NCI-H82 treated with DMSO at 0.1 percent for 48 hours (cell line): ENCODE measurements around the gene SETD6.

Experiments used
- DNase-seq: peaks from one replicate; lab custom pipeline; 2025; ENCODE audit not compliant: unreplicated experiment; lab: John Stamatoyannopoulos, UW

Gene SETD6

DNA sequence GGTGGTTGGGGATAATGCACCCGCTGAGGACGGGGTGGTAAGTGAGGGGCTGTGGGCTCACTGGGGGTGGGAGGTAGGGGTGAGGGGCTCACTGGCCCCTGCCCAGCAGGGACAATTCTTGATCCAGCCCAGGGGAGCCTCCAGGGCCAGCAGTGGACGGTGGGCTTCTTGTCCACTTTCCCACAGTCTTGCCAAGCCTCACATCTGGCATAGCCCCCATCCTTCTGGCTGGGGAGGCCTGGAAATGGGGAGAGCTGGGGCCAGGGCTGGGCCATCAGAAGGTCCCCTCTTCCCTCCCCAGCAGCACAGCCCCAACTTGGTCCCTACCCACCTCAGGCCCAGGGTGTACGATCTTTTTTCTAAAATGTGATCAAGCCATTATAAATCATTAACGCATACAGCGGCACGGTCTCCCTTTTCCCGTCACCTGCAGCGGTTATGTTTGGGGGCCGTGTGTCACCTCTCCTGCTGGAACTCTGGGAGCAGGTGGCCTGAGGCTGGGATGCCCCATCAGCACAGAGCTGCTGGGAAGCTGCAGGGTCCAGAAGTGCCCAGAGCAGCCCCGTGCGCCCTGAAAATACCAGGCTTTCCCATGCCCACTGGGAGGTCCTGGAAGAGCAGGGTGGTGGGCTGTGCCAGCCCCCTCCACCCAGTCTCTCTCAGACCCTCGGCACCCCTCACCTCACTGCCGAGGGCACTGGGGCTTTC, 7.2 kb upstream of the SETD6 start:
- no peak for DNase-seq

DNA sequence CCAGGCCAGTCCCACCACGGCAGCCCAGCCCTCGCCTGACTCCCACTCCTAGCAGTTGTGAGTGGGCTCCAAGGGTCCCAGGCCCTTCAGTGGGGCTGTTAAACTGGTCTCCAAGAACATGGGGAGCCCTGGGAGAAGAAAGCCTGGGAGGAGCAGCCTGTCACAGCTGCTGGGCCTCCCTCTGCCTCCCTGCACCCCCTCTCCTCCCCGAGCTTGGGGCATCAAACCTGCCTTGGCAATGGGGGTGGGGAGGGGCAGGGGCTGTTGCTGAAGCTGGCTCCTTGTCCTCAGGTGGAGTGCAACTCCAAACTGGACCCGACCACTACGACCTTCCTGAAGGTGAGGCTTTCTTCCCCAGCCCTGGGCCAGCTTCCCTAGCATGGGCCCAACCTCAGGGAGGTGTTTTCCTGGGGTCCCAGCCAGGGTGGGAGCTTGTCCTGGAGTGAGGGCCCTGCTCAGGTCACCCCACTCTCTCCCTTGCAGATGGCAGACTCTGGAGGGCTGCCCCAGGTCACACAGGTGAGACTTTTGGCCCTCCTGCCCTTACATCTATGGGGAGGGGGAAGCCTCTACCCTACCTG, 6.6 kb upstream of the SETD6 start:
- no peak for DNase-seq

DNA sequence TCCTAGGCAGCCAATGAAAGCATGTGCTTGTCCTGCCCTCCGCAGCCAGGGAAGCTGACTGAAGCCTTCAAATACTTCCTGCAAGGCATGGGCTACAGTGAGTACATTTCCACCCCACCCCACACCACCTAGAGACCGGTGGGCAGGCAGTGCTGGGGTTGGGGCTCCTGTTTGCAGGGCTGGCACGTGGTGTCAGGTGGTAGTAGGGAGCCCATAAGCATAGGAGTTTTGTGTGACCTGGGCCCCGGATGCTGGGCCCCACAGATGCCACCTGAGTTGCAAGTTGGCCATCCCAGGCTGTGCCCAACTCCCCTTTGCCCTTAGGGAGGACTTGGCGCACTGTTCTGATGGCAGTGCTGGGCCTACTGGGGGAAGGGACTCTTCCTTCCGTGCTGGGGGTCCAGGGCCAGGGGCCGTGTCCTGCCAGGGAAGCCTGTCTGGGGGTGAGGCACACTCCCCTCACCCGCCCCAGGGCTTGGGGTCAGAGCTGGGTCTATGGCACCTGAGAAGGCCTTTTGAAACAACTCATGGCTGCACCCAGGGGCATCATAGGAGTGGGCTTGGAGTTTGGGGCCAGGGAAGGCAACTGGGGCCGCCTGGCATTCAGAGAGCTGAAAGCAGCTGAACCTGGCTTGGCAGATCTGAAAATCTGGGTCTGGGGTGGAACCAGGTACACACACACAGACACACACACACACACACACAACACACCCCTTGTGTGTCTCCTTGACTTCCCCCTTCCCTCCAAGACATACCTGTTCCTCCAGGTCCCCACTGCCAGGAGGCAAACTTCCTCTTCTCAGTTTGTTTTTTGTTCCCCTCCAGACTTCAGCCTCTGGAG, 5.8 kb upstream of the SETD6 start:
- no peak for DNase-seq

- DNase-seq = no peak
Measured at GRCh38 chr16:58510097-58510775, 5.1 kb upstream of the SETD6 start.

GRCh38 chr16:58510776-58511628, 4.3 kb upstream of the SETD6 start:
- no peak for DNase-seq

- DNase-seq = peak; percentile 62
Measured at GRCh38 chr16:58511933-58512815, 3.1 kb upstream of the SETD6 start.

- no peak for DNase-seq
Measured at GRCh38 chr16:58513874-58514273, 1.4 kb upstream of the SETD6 start.

DNA sequence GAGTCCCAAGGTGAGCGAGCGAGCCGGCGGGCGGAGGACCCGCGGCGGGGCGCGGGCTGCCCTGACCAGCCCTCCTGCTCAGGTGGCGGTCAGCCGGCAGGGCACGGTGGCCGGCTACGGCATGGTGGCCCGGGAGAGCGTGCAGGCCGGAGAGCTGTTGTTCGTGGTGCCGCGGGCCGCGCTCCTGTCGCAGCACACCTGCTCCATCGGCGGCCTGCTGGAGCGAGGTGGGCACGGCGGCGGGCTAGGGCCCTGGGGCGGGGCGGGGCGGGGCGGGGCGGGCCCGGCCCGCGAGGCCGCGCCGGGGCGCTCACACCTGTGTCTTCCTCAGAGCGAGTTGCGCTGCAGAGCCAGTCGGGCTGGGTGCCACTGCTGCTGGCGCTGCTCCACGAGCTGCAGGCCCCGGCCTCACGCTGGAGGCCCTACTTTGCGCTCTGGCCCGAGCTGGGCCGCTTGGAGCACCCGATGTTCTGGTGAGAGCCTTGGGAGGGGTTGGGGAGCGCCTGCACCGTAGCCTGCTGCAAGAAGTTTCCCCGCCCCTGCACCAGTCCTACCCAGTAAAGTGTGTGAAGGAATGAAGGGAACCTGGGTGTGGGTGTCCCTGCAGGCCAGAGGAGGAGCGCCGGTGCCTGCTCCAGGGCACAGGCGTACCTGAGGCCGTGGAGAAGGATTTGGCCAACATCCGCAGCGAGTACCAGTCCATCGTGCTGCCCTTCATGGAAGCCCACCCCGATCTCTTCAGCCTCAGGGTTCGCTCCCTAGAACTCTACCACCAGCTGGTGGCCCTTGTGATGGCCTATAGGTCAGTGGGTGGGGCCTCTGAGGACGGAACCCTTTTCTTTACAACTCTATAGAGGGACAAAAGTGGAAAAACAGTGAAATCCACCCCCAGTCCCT, 802 bp downstream of the SETD6 start:
- DNase-seq = no peak

DNA sequence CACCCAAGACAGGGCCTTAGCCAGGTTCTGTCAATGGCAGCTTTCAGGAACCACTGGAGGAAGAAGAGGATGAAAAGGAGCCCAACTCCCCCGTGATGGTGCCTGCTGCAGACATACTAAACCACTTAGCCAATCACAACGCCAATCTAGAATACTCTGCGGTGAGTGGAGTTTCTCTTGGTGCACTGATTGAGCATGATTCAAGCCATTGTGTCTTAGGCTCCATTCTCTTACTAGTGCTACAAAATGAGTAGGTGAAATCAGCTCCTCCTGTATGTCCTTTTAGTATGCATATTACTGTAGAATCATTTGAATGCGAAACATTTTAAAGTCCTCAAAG, 1.4 kb downstream of the SETD6 start:
- no peak for DNase-seq

DNA sequence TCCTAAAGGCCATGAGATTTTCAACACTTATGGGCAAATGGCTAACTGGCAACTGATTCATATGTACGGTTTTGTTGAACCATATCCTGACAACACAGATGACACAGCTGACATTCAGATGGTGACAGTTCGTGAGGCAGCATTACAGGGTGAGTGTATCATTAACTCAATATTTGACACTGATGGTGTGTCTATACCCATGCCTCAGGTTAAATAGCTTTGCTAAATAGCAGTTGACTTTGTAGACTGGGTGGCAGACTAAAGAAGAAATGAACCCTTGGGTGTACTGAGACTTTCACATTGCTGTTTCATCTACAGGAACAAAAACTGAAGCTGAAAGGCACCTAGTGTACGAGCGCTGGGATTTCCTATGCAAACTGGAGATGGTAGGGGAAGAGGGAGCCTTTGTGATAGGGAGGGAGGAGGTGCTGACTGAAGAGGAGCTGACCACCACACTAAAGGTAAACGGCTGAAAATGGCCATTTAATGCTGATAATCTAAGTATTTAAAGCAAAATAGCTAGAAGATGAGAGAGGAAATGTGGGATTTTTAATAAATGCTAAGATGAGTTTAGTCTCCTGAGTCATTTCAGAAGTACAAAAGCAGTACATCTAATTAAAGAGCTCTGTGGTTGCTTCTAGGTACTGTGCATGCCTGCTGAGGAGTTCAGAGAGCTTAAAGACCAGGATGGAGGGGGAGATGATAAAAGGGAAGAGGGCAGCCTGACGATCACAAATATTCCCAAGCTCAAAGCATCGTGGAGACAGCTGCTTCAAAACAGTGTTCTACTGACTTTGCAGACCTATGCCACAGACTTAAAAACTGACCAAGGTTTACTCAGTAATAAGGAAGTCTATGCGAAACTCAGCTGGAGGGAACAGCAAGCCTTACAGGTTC, 3.0 kb downstream of the SETD6 start:
- DNase-seq = no peak

DNA sequence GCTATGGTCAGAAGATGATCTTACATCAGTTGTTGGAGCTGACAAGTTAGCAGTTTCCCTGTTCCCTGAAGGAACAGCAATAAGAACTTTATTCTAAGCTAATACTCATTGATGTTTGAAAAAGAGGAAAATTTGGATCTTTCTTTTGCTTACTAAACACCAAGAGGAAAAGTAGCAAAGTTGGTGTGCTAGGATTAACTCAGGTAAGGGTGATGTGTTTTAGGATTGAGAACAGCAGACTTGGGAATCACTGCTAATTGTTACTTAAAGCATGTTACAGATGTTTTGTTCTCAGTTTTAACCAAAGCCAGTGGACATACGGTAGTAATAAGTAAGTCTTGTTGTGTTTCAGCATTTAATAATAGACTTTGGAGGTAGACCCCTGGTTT, 3.7 kb downstream of the SETD6 start:
- DNase-seq = no peak

DNA sequence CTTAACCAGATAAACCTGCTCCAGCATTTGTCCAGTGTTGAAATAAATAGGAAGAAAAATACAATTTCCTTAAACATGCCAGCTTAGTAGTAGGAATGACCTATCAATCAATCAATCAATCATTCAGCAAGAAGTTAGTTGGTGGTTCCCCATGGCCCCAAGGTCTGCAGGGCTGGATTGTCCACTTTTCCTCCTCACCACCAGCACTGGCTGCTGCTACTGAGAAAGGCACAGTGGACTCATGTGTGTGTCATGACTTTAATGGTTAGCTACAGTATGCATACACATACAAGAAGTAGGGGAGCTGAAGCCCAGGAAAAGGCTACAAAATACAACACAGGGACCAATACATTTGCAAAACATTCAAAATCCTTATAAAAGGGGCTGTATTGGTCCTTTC, 4.4 kb downstream of the SETD6 start:
- no peak for DNase-seq

- no peak for DNase-seq
Measured at GRCh38 chr16:58530179-58530578, 14.9 kb downstream of the SETD6 start.

DNA sequence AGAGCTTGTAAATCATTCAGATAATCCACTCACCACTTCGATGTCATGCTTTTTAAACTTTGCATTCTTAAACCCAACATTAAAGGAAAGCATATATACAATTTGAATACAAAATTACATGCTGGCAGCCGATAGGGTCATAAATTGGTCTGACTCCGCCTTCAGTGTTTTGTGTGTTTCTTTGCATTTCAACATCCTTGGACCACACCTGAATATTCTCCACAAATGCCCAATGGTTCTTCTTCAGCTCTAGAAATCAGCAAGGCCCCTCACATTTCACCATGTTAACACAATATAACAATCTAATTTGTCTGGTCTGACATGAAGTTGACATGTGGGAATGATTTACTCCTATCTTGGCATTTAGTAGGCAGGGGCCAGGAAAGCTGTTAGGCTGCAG, 17.1 kb downstream of the SETD6 start:
- DNase-seq = no peak

DNA sequence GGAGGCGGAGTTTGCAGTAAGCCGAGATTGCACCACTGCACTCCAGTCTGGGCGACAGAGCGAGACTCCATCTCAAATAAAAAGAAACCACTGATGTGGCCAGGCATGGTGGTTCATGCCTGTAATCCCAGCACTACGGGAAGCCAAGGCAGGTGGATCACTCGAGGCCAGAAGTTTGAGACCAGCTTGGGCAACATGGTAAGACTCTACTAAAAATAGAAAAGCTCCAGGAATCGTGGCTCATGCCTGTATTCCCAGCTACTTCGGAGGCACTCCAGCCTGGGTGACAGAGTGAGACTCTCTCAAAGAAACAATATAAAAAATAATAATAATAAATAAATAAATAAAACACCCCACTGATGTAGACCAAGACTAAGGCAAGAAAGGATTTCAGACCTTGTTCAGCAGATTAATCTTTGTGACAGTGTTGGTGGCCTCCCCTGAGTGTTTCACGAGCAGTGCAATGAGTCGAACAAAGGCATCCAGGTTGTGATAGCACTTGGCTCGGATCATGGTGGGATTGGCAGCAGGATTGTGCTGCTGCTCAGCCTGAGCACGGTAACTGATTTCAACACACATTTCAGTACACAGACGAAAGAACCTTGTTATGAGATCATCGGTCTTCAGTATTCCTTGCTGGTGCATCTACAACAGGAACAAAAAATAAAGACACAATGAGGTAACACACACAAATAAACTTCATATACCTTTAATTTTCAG, 18.6 kb downstream of the SETD6 start:
- DNase-seq = no peak

GRCh38 chr16:58535100-58535499, 19.8 kb downstream of the SETD6 start:
- no peak for DNase-seq

- no peak for DNase-seq
Measured at GRCh38 chr16:58536278-58536677, 21.0 kb downstream of the SETD6 start.
